H9 (cell line): ENCODE measurements around the gene FRMD1. TPM values are rescaled to one million over a fixed set of nuclear protein-coding genes. Genes with fewer than 3 reads are reported as not detected.

Source experiments
- DNase-seq: peaks from one replicate; pipeline ENCODE4 v3.0.0-alpha.2; 2017
- H2AFZ ChIP-seq: one replicate; pipeline ENCODE4 v1.6.1; 2013; ENCODE audit warnings: mild to moderate bottlenecking, low read length, control low read depth, moderate library complexity
- H2AK5ac ChIP-seq: 2 replicates; pipeline ENCODE4 v1.6.1; 2013; ENCODE audit warnings: low read length, control low read depth, mixed read lengths; ENCODE audit not compliant: insufficient read length
- H2BK120ac ChIP-seq: one replicate; pipeline ENCODE4 v1.6.1; 2013; ENCODE audit warnings: low read depth, mild to moderate bottlenecking, low read length, control low read depth, inconsistent platforms; ENCODE audit not compliant: poor library complexity, severe bottlenecking
- H2BK12ac ChIP-seq: 2 replicates; pipeline ENCODE4 v1.6.1; 2013; ENCODE audit warnings: low read length, control low read depth, mixed read lengths, low read depth; ENCODE audit not compliant: insufficient read length
- H2BK15ac ChIP-seq: 2 replicates; pipeline ENCODE4 v1.6.1; 2013; ENCODE audit warnings: low read depth, low read length, control low read depth
- H2BK20ac ChIP-seq: one replicate; pipeline ENCODE4 v1.6.1; 2013; ENCODE audit warnings: low read depth, mild to moderate bottlenecking, low read length, control low read depth, inconsistent platforms; ENCODE audit not compliant: poor library complexity, severe bottlenecking
- H2BK5ac ChIP-seq: 2 replicates; pipeline ENCODE4 v1.6.1; 2013; ENCODE audit warnings: low read length, control low read depth, mixed read lengths; ENCODE audit not compliant: insufficient read length
- H3K14ac ChIP-seq: 2 replicates; pipeline ENCODE4 v1.6.1; 2013; ENCODE audit warnings: low read length, control low read depth; ENCODE audit not compliant: insufficient read depth
- H3K18ac ChIP-seq: 2 replicates; pipeline ENCODE4 v1.6.1; 2013; ENCODE audit warnings: low read depth, mild to moderate bottlenecking, mixed read lengths, low read length, control low read depth; ENCODE audit not compliant: insufficient read length
- H3K23ac ChIP-seq: 2 replicates; pipeline ENCODE4 v1.6.1; 2013; ENCODE audit warnings: low read length, control low read depth, mixed read lengths, low read depth; ENCODE audit not compliant: insufficient read length
- H3K23me2 ChIP-seq: 2 replicates; pipeline ENCODE4 v1.6.1; 2013; ENCODE audit warnings: low read depth, mild to moderate bottlenecking, mixed read lengths, low read length, control low read depth; ENCODE audit not compliant: insufficient read length, poor library complexity, severe bottlenecking
- H3K27ac ChIP-seq: 2 replicates; pipeline ENCODE4 v1.5.1; 2013; ENCODE audit warnings: low read length, control low read depth, mixed read lengths, low read depth; ENCODE audit not compliant: insufficient read length
- H3K27me3 ChIP-seq: 2 replicates; pipeline ENCODE4 v1.6.1; 2013; ENCODE audit warnings: low read length, control low read depth, inconsistent platforms; ENCODE audit not compliant: insufficient read depth
- H3K4ac ChIP-seq: 2 replicates; pipeline ENCODE4 v1.6.1; 2013; ENCODE audit warnings: low read depth, mild to moderate bottlenecking, control low read depth, inconsistent platforms, low read length, moderate library complexity
- H3K4me1 ChIP-seq: 2 replicates; pipeline ENCODE4 v1.6.1; 2013; ENCODE audit warnings: low read length, control low read depth, inconsistent platforms; ENCODE audit not compliant: insufficient read depth
- H3K4me2 ChIP-seq: 2 replicates; pipeline ENCODE4 v1.6.1; 2013; ENCODE audit warnings: low read length, control low read depth, mixed read lengths; ENCODE audit not compliant: insufficient read length, insufficient read depth
- H3K56ac ChIP-seq: 2 replicates; pipeline ENCODE4 v1.6.1; 2013; ENCODE audit warnings: low read depth, mild to moderate bottlenecking, mixed read lengths, low read length, control low read depth; ENCODE audit not compliant: insufficient read length
- H3K79me1 ChIP-seq: 2 replicates; pipeline ENCODE4 v1.6.1; 2013; ENCODE audit warnings: low read depth, mild to moderate bottlenecking, moderate library complexity, low read length, control low read depth, inconsistent platforms; ENCODE audit not compliant: insufficient read depth, poor library complexity, severe bottlenecking
- H3K79me2 ChIP-seq: 2 replicates; pipeline ENCODE4 v1.6.1; 2013; ENCODE audit warnings: low read length, control low read depth, inconsistent platforms; ENCODE audit not compliant: insufficient read depth
- H3K9ac ChIP-seq: 2 replicates; pipeline ENCODE4 v1.6.1; 2013; ENCODE audit warnings: low read length, control low read depth, mixed read lengths; ENCODE audit not compliant: insufficient read length; ENCODE audit errors: extremely low read depth
- H3K9me3 ChIP-seq: one replicate; pipeline ENCODE4 v1.6.1; 2013; ENCODE audit warnings: low read depth, low read length, inconsistent platforms; ENCODE audit not compliant: control insufficient read depth
- H3T11ph ChIP-seq: one replicate; pipeline ENCODE4 v1.6.1; 2013; ENCODE audit warnings: mild to moderate bottlenecking, low read length, control low read depth, inconsistent platforms
- H4K20me1 ChIP-seq: one replicate; pipeline ENCODE4 v1.6.1; 2013; ENCODE audit not compliant: control insufficient read depth, insufficient read length, insufficient read depth
- H4K5ac ChIP-seq: 2 replicates; pipeline ENCODE4 v1.6.1; 2013; ENCODE audit warnings: low read depth, mild to moderate bottlenecking, mixed read lengths, low read length, control low read depth; ENCODE audit not compliant: insufficient read length
- H4K8ac ChIP-seq: replicated peaks from 2 replicates; pipeline ENCODE4 v1.6.1; 2013; ENCODE audit warnings: low read length, control low read depth, mixed read lengths, low read depth; ENCODE audit not compliant: insufficient read length
- H4K91ac ChIP-seq: 2 replicates; pipeline ENCODE4 v1.6.1; 2013; ENCODE audit warnings: low read depth, mild to moderate bottlenecking, moderate library complexity, mixed read lengths, low read length, control low read depth; ENCODE audit not compliant: insufficient read length
- H3K27ac Mint-ChIP-seq, 3 experiments: 2 replicates in 2 of 3; 3 replicates in 1 of 3; pipeline ENCODE4 v1.8.0; 2020 to 2021; ENCODE audit warnings: mixed read lengths in 3 of 3, mild to moderate bottlenecking in 1 of 3, moderate library complexity in 1 of 3
- H3K27me3 Mint-ChIP-seq: 2 replicates; pipeline ENCODE4 v1.8.0; 2021; ENCODE audit warnings: low read depth, mild to moderate bottlenecking, moderate library complexity, mixed read lengths
- H3K36me3 Mint-ChIP-seq, 3 experiments: 2 replicates in 2 of 3; 3 replicates in 1 of 3; pipeline ENCODE4 v1.8.0; 2020 to 2021; ENCODE audit warnings: low read depth in 3 of 3, mixed read lengths in 3 of 3; ENCODE audit not compliant: insufficient read depth in 1 of 3
- H3K4me1 Mint-ChIP-seq, 2 experiments: 2 replicates each; pipeline ENCODE4 v1.8.0; 2020; ENCODE audit warnings: mixed read lengths in 2 of 2
- H3K4me3 Mint-ChIP-seq, 2 experiments: 2 replicates in 1 of 2; 3 replicates in 1 of 2; pipeline ENCODE4 v1.8.0; 2020 to 2021; ENCODE audit warnings: mild to moderate bottlenecking in 2 of 2, mixed read lengths in 2 of 2, moderate library complexity in 1 of 2
- H3K9me3 Mint-ChIP-seq, 2 experiments: 2 replicates in 1 of 2; 3 replicates in 1 of 2; pipeline ENCODE4 v1.8.0; 2020; ENCODE audit warnings: mild to moderate bottlenecking in 2 of 2, mixed read lengths in 2 of 2, moderate library complexity in 1 of 2
- CTCF ChIP-seq: fragments of 200-600 bp; sonication (generic); conservative IDR thresholded peaks from 3 replicates; pipeline ENCODE4 v1.8.0; 2021; ENCODE audit warnings: antibody characterized with exemption, mild to moderate bottlenecking
- WGBS: extraction: QIAGEN DNeasy Blood & Tissue Kit; methylation state at CpG from one replicate; pipeline ENCODE4 v1.1.7; 2013; ENCODE audit warnings: missing lambda C conversion rate, low lambda C conversion rate, mixed read lengths; ENCODE audit not compliant: insufficient read length; ENCODE audit errors: extremely low coverage; 5-methylcytosine and 5-hydroxymethylcytosine counted together
- total RNA-seq: library from RNA; stranded (reverse); gene quantifications from 2 replicates; pipeline ENCODE4 v1.2.1, GENCODE V29; 2021

The FRMD1 gene
- total RNA-seq, 1 experiment from 2014 or later = not detected

- Histone ChIP-seq H4K5ac (no peak overlapping the region), H3K4me1 (no peaks in the 10 kb centered on the region), H3K23me2 (no peaks in the 10 kb centered on the region), H3K79me1 (no peaks in the 10 kb centered on the region), H2BK12ac (no peak overlapping the region), H3K23ac (no peak overlapping the region), H3K56ac (no peak overlapping the region), H4K91ac (no peak overlapping the region), H2BK5ac (no peak overlapping the region), H4K20me1 (no peaks in the 10 kb centered on the region), H2AK5ac (no peak overlapping the region), H3K27ac (no peak overlapping the region), H3K27me3 (no peaks in the 10 kb centered on the region), H3T11ph (no peak overlapping the region), H4K8ac (no peak overlapping the region), H3K18ac (no peak overlapping the region), H3K14ac (no peak overlapping the region), H3K4ac (no peak overlapping the region), H3K79me2 (no peaks in the 10 kb centered on the region), H2BK120ac (no peak overlapping the region), H3K9ac (no peak overlapping the region), H2BK15ac (no peak overlapping the region), H3K4me2 (no peak overlapping the region), H2BK20ac (no peak overlapping the region), H2AFZ (no peak overlapping the region), H3K9me3 (no peaks in the 10 kb centered on the region)
- peak overlapping the region in 1 of 3 experiments; percentile 28; a peak in 1 of 7 replicates for H3K27ac Mint-ChIP-seq
- WGBS = no CpG with 5 or more reads among the region's 18 CpGs
- peaks cover 0 to 21% (median 3%) of the 10 kb centered on the region in 3 experiments; a peak in 5 of 7 replicates for H3K36me3 Mint-ChIP-seq
- DNase-seq = no peak
- H3K27me3 Mint-ChIP-seq = peaks cover 2% of the 10 kb centered on the region; the same call in 1 of the 2 replicates
- peaks cover 13 to 14% of the 10 kb centered on the region in 2 experiments for H3K4me1 Mint-ChIP-seq
- no peak overlapping the region for H3K4me3 Mint-ChIP-seq
- TF ChIP-seq CTCF = no peak
- peaks cover 10 to 13% of the 10 kb centered on the region in 2 experiments for H3K9me3 Mint-ChIP-seq
Measured at GRCh38 chr6:168016176-168016620, 62.8 kb downstream of the FRMD1 start.
